HepG2 (cell line): ENCODE measurements around the gene NFIC. TPM values are rescaled to one million over a fixed set of nuclear protein-coding genes. Genes with fewer than 3 reads are reported as not detected.
A peak's percentile ranks its signal among the peaks of the same experiment; 100 is the strongest.

Experiments used
- ATF7 ChIP-seq, 2 experiments: fragments of 450-650 bp in 1 of 2; sonication (generic) in 1 of 2; formaldehyde crosslinking in 1 of 2; IDR thresholded peaks; 2 replicates each; pipeline versions ENCODE4 v1.4.0 to v1.6.1; 2016 to 2020; ENCODE audit warnings: antibody characterized with exemption in 1 of 2, mild to moderate bottlenecking in 1 of 2, missing genetic modification reagents in 1 of 2
- ELF1 ChIP-seq: sonication (generic); formaldehyde crosslinking; IDR thresholded peaks from 2 replicates; pipeline ENCODE4 v1.4.0; 2020; ENCODE audit warnings: missing genetic modification reagents
- FOXA3 ChIP-seq: IDR thresholded peaks from 2 replicates; pipeline ENCODE4 v1.6.1; 2016; ENCODE audit warnings: missing genetic modification reagents, missing compliant biosample characterization
- GRHL1 ChIP-seq: sonication (generic); formaldehyde crosslinking; conservative IDR thresholded peaks from 2 replicates; pipeline ENCODE4 v1.8.0; 2022; ENCODE audit warnings: missing genetic modification reagents
- ISL2 ChIP-seq: sonication (generic); formaldehyde crosslinking; IDR thresholded peaks from 2 replicates; pipeline ENCODE4 v1.5.0; 2020; ENCODE audit warnings: missing genetic modification reagents
- NR3C1 ChIP-seq: sonication (generic); formaldehyde crosslinking; IDR thresholded peaks from 2 replicates; pipeline ENCODE4 v1.4.0; 2020; ENCODE audit warnings: missing genetic modification reagents
- PBX3 ChIP-seq: sonication (generic); formaldehyde crosslinking; IDR thresholded peaks from 2 replicates; pipeline ENCODE4 v1.8.1; 2023; ENCODE audit warnings: missing genetic modification reagents, inconsistent platforms, borderline replicate concordance
- ZNF205 ChIP-seq: IDR thresholded peaks from 2 replicates; pipeline ENCODE4 v1.6.1; 2018; ENCODE audit warnings: missing biosample characterization, missing genetic modification reagents
- ZNF598 ChIP-seq: sonication (generic); formaldehyde crosslinking; IDR thresholded peaks from 2 replicates; pipeline ENCODE4 v1.5.1; 2020; ENCODE audit warnings: mild to moderate bottlenecking, missing genetic modification reagents, borderline replicate concordance
- ZNF639 ChIP-seq: conservative IDR thresholded peaks from 2 replicates; pipeline ENCODE4 v1.6.1; 2018; ENCODE audit warnings: missing genetic modification reagents
- ZNF766 ChIP-seq: sonication (generic); formaldehyde crosslinking; IDR thresholded peaks from 2 replicates; pipeline ENCODE4 v1.5.0; 2020; ENCODE audit warnings: missing genetic modification reagents, borderline replicate concordance
- ZNF879 ChIP-seq: sonication (generic); formaldehyde crosslinking; IDR thresholded peaks from 2 replicates; pipeline ENCODE4 v1.8.1; 2023; ENCODE audit warnings: missing genetic modification reagents
- polyA plus RNA-seq, 8 experiments: library from polyadenylated mRNA; depleted of rRNA in 3 of 8; stranded (reverse) in 7 of 8; unstranded in 1 of 8; fragments of >200 nt; fragmentation: Illumina TruSeq in 4 of 8; extraction: Trizol in 4 of 8; gene quantifications; 2 replicates each; pipeline versions ENCODE4 v1.2.1 to v1.2.3, GENCODE V29; 2011 to 2016; ENCODE audit warnings: low read depth in 4 of 8, missing spikeins in 1 of 8, mixed read lengths in 1 of 8; ENCODE audit not compliant: insufficient read depth in 1 of 8
- total RNA-seq, 5 experiments: library from RNA; depleted of rRNA; stranded (reverse); fragments of >200 nt; fragmentation: Illumina TruSeq; extraction: Trizol; gene quantifications; 2 replicates each; pipeline ENCODE4 v1.2.3, GENCODE V29; 2016; ENCODE audit warnings: low read depth in 1 of 5
- TF ChIP-seq, protein P1 (sequence below): sonication (generic); formaldehyde crosslinking; IDR thresholded peaks from 2 replicates; pipeline ENCODE4 v1.8.1; 2022; ENCODE audit warnings: mild to moderate bottlenecking, missing genetic modification reagents
- TF ChIP-seq, protein P2 (sequence below): sonication (generic); formaldehyde crosslinking; IDR thresholded peaks from 2 replicates; pipeline ENCODE4 v1.5.1; 2020; ENCODE audit warnings: missing genetic modification reagents, mild to moderate bottlenecking, borderline replicate concordance
- TF ChIP-seq, protein P3 (sequence below), 2 experiments: fragments of 450-650 bp in 1 of 2; sonication (generic) in 1 of 2; formaldehyde crosslinking; IDR thresholded peaks; 2 replicates each; pipeline versions ENCODE4 v1.5.0 to v1.8.0; 2020 to 2022; ENCODE audit warnings: mild to moderate bottlenecking in 1 of 2, missing genetic modification reagents in 1 of 2
- TF ChIP-seq, protein P4 (sequence below): sonication (generic); formaldehyde crosslinking; IDR thresholded peaks from 2 replicates; pipeline ENCODE4 v1.5.0; 2020; ENCODE audit warnings: missing genetic modification reagents

NFIC gene
- total and polyA plus RNA-seq, 2 of the 13 experiments (the other 11 are each of a cell fraction or from before 2014, with no cell fraction given), result 1.3 to 2.5 TPM

DNA sequence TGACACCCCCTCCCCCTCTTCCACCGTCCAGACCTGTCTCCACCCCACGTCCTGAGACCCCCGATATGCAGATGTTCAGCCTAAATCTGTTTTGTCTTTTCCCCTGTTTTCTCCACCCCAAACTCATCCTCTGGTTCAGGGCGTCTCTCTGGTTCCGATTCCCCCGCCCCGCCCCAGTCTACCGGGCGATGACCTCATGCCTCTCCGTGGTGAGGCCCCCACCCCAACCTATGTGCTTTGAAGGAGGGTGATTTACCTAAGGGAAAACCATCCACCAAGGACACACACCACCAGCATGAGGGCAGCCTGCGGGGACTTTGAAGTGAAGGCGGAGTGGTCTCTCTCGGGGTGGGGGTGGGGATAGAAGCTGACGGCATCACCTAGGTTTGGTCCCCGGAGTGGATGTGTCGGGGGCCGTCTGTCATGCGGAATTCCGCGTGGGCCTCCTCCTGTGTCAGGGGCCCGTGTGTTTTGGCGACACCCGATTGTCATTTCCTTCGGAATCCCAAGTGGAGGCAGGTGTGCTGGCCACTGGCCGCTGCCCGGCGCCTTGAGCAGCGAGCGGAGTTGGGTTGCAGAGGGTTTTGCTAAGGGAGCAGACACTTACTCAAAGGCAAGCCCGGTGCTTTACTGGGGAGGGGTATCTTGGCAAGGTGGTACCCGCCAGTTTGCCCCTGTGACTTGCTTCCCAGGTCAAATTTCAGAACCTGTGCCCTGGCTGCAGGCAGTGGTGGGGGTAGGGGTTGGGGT, 141.2 kb downstream of the NFIC start (continued):
- TF ChIP-seq, protein P1, sequence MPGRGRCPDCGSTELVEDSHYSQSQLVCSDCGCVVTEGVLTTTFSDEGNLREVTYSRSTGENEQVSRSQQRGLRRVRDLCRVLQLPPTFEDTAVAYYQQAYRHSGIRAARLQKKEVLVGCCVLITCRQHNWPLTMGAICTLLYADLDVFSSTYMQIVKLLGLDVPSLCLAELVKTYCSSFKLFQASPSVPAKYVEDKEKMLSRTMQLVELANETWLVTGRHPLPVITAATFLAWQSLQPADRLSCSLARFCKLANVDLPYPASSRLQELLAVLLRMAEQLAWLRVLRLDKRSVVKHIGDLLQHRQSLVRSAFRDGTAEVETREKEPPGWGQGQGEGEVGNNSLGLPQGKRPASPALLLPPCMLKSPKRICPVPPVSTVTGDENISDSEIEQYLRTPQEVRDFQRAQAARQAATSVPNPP (CRISPR knock-in tag), result no peak
- TF ChIP-seq ZNF639 (CRISPR knock-in tag) (no peak), ZNF766 (CRISPR knock-in tag) (no peak), ATF7 (IDR thresholded peaks at IDR 0.05) (peak; percentile 80), ATF7 (CRISPR knock-in tag; IDR thresholded peaks at IDR 0.05) (peak; percentile 93), ZNF205 (CRISPR knock-in tag) (no peak), ZNF879 (CRISPR knock-in tag) (no peak), FOXA3 (CRISPR knock-in tag) (no peak), PBX3 (no peak), GRHL1 (CRISPR knock-in tag) (no peak), NR3C1 (CRISPR knock-in tag) (no peak), ELF1 (CRISPR knock-in tag) (no peak), ISL2 (CRISPR knock-in tag) (no peak), ZNF598 (peak; percentile 70; the same call in 1 of the 2 replicates)
- TF ChIP-seq, protein P2, sequence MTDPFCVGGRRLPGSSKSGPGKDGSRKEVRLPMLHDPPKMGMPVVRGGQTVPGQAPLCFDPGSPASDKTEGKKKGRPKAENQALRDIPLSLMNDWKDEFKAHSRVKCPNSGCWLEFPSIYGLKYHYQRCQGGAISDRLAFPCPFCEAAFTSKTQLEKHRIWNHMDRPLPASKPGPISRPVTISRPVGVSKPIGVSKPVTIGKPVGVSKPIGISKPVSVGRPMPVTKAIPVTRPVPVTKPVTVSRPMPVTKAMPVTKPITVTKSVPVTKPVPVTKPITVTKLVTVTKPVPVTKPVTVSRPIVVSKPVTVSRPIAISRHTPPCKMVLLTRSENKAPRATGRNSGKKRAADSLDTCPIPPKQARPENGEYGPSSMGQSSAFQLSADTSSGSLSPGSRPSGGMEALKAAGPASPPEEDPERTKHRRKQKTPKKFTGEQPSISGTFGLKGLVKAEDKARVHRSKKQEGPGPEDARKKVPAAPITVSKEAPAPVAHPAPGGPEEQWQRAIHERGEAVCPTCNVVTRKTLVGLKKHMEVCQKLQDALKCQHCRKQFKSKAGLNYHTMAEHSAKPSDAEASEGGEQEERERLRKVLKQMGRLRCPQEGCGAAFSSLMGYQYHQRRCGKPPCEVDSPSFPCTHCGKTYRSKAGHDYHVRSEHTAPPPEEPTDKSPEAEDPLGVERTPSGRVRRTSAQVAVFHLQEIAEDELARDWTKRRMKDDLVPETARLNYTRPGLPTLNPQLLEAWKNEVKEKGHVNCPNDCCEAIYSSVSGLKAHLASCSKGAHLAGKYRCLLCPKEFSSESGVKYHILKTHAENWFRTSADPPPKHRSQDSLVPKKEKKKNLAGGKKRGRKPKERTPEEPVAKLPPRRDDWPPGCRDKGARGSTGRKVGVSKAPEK (CRISPR knock-in tag), result no peak
- TF ChIP-seq, protein P3, sequence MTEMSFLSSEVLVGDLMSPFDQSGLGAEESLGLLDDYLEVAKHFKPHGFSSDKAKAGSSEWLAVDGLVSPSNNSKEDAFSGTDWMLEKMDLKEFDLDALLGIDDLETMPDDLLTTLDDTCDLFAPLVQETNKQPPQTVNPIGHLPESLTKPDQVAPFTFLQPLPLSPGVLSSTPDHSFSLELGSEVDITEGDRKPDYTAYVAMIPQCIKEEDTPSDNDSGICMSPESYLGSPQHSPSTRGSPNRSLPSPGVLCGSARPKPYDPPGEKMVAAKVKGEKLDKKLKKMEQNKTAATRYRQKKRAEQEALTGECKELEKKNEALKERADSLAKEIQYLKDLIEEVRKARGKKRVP (CRISPR knock-in tag; IDR thresholded peaks at IDR 0.05), result no peak
- TF ChIP-seq, protein P4, sequence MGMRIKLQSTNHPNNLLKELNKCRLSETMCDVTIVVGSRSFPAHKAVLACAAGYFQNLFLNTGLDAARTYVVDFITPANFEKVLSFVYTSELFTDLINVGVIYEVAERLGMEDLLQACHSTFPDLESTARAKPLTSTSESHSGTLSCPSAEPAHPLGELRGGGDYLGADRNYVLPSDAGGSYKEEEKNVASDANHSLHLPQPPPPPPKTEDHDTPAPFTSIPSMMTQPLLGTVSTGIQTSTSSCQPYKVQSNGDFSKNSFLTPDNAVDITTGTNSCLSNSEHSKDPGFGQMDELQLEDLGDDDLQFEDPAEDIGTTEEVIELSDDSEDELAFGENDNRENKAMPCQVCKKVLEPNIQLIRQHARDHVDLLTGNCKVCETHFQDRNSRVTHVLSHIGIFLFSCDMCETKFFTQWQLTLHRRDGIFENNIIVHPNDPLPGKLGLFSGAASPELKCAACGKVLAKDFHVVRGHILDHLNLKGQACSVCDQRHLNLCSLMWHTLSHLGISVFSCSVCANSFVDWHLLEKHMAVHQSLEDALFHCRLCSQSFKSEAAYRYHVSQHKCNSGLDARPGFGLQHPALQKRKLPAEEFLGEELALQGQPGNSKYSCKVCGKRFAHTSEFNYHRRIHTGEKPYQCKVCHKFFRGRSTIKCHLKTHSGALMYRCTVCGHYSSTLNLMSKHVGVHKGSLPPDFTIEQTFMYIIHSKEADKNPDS (CRISPR knock-in tag), result no peak
